Neural progenitor cell (in vitro differentiated cells): Measurements from ENCODE around the gene SART1. TPM values are rescaled to one million over a fixed set of nuclear protein-coding genes. Genes with fewer than 3 reads are reported as not detected.
A peak's percentile ranks its signal among the peaks of the same experiment; 100 is the strongest.

Experiments used
- DNase-seq: peaks from one replicate; pipeline ENCODE4 v3.0.0-alpha.2; 2016; ENCODE audit warnings: low spot score
- H2AFZ ChIP-seq: fragments of 200-600 bp; sonication (generic); replicated peaks from 2 replicates; pipeline ENCODE4 v1.6.1; 2016; ENCODE audit warnings: antibody characterized with exemption
- H3F3A ChIP-seq: fragments of 200-600 bp; sonication (generic); 2 replicates; pipeline ENCODE4 v1.6.1; 2016; ENCODE audit warnings: antibody characterized with exemption, low read depth
- H3K27ac ChIP-seq: fragments of 200-600 bp; sonication (generic); 2 replicates; pipeline ENCODE4 v1.5.1; 2016; ENCODE audit warnings: mild to moderate bottlenecking
- H3K27me3 ChIP-seq: fragments of 200-600 bp; sonication (generic); 2 replicates; pipeline ENCODE4 v1.6.1; 2016; ENCODE audit warnings: mild to moderate bottlenecking, moderate library complexity
- H3K36me3 ChIP-seq: fragments of 200-600 bp; sonication (generic); 2 replicates; pipeline ENCODE4 v1.5.1; 2016
- H3K4me1 ChIP-seq: fragments of 200-600 bp; sonication (generic); 2 replicates; pipeline ENCODE4 v1.6.1; 2016; ENCODE audit warnings: mixed run types
- H3K4me2 ChIP-seq: fragments of 200-600 bp; sonication (generic); 2 replicates; pipeline ENCODE4 v1.6.1; 2016
- H3K4me3 ChIP-seq: fragments of 200-600 bp; sonication (generic); 2 replicates; pipeline ENCODE4 v1.5.1; 2016
- H3K79me2 ChIP-seq: fragments of 200-600 bp; sonication (generic); 2 replicates; pipeline ENCODE4 v1.6.1; 2016; ENCODE audit warnings: low read depth
- H3K9ac ChIP-seq: fragments of 200-600 bp; sonication (generic); 2 replicates; pipeline ENCODE4 v1.6.1; 2016
- H3K9me3 ChIP-seq: fragments of 200-600 bp; sonication (generic); 2 replicates; pipeline ENCODE4 v1.5.1; 2016; ENCODE audit warnings: low read depth
- H4K20me1 ChIP-seq: fragments of 200-600 bp; sonication (generic); 2 replicates; pipeline ENCODE4 v1.6.1; 2016; ENCODE audit warnings: low read depth
- H3K27ac Mint-ChIP-seq: 3 replicates; pipeline ENCODE4 v1.8.0; 2021; ENCODE audit warnings: mixed read lengths
- H3K27me3 Mint-ChIP-seq: 2 replicates; pipeline ENCODE4 v1.8.0; 2022; ENCODE audit warnings: low read depth, mild to moderate bottlenecking, inconsistent platforms, moderate library complexity, mixed read lengths; ENCODE audit not compliant: insufficient read depth
- H3K36me3 Mint-ChIP-seq: 3 replicates; pipeline ENCODE4 v1.8.0; 2021; ENCODE audit warnings: mixed read lengths
- H3K4me1 Mint-ChIP-seq: 3 replicates; pipeline ENCODE4 v1.8.0; 2021; ENCODE audit warnings: mixed read lengths
- H3K4me3 Mint-ChIP-seq: 3 replicates; pipeline ENCODE4 v1.8.0; 2021; ENCODE audit warnings: mild to moderate bottlenecking, moderate library complexity, mixed read lengths
- H3K9me3 Mint-ChIP-seq: 3 replicates; pipeline ENCODE4 v1.8.0; 2020; ENCODE audit warnings: mixed read lengths
- EZH2 ChIP-seq: fragments of 200-600 bp; sonication (generic); IDR thresholded peaks from 2 replicates; pipeline ENCODE4 v1.6.1; 2017; ENCODE audit warnings: antibody characterized with exemption, mild to moderate bottlenecking, moderate library complexity
- EZH2phosphoT487 ChIP-seq: fragments of 200-600 bp; sonication (generic); IDR thresholded peaks from 2 replicates; pipeline ENCODE4 v1.6.1; 2017; ENCODE audit warnings: antibody characterized with exemption
- total RNA-seq: library from RNA; depleted of rRNA; stranded (reverse); fragments of >200 nt; gene quantifications from 2 replicates; pipeline ENCODE4 v1.2.3, GENCODE V29; 2015; ENCODE audit warnings: low replicate concordance
- TF ChIP-seq, protein P1 (sequence below): fragments of 200-600 bp; sonication (generic); IDR thresholded peaks from 2 replicates; pipeline ENCODE4 v1.5.1; 2017; ENCODE audit warnings: antibody characterized with exemption, mild to moderate bottlenecking

SART1 gene
- total RNA-seq, 1 donor from 2014 or later, result 8.6 TPM

DNA sequence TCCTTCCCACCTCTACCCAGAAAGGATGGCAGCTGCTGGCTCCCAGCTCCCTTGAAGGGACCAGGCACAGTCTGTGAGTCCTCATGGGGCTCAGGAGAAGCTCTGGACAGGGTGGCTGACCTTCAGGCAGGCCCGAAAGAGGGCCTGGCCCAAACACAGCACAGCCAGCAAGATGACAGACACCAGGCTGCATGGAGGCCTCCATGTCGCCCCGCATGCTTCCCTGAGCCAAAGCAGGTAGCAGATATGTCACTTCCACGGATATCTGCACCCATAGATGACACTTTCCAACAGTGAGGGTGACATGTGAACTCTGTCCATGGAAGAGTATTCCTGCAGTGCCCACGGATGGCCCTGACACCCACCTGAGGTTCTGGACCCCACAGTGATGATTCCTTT is 22.1 kb downstream of the SART1 start:
- H3K27me3 ChIP-seq, result no peaks in the 10 kb centered on the region
- Mint-ChIP-seq H3K36me3 (peaks cover 5% of the 10 kb centered on the region), H3K4me1 (no peaks in the 10 kb centered on the region), H3K27me3 (peaks cover 2% of the 10 kb centered on the region), H3K4me3 (no peak overlapping the region), H3K9me3 (no peaks in the 10 kb centered on the region), H3K27ac (no peak overlapping the region)
- TF ChIP-seq, protein P1, sequence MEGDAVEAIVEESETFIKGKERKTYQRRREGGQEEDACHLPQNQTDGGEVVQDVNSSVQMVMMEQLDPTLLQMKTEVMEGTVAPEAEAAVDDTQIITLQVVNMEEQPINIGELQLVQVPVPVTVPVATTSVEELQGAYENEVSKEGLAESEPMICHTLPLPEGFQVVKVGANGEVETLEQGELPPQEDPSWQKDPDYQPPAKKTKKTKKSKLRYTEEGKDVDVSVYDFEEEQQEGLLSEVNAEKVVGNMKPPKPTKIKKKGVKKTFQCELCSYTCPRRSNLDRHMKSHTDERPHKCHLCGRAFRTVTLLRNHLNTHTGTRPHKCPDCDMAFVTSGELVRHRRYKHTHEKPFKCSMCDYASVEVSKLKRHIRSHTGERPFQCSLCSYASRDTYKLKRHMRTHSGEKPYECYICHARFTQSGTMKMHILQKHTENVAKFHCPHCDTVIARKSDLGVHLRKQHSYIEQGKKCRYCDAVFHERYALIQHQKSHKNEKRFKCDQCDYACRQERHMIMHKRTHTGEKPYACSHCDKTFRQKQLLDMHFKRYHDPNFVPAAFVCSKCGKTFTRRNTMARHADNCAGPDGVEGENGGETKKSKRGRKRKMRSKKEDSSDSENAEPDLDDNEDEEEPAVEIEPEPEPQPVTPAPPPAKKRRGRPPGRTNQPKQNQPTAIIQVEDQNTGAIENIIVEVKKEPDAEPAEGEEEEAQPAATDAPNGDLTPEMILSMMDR, result no peak
- no peak for TF ChIP-seq EZH2phosphoT487
- no peak for TF ChIP-seq EZH2
- no peak overlapping the region for H3K9ac ChIP-seq
- no peaks in the 10 kb centered on the region for H3K79me2 ChIP-seq
- H3K4me1 ChIP-seq, result no peaks in the 10 kb centered on the region
- DNase-seq, result no peak
- no peak overlapping the region for H2AFZ ChIP-seq
- no peaks in the 10 kb centered on the region for H3K36me3 ChIP-seq
- H3K4me2 ChIP-seq, result no peak overlapping the region
- no peak overlapping the region for H3K4me3 ChIP-seq
- H3K9me3 ChIP-seq, result no peaks in the 10 kb centered on the region
- no peaks in the 10 kb centered on the region for H4K20me1 ChIP-seq
- no peak overlapping the region for H3K27ac ChIP-seq
- no peaks in the 10 kb centered on the region for H3F3A ChIP-seq

DNA sequence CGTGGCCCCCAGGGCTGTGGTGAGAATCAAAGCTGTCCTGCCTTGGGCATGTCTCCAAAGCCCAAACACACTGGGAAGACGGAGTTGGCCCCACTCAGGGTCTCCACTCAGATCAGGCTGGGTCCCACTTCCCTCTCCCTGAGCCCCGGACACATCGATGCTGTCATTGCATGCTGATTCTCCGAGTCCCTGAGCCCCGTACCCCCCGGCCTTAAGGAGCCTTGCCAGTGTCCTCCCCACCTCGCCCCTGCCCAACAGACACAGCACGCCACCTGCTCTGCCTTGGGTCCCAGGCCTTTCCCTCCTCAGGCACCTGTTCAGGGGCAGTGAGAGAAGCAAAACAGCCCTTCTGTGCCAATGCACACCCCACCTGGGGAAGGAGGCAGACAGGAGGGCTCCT is 25.8 kb downstream of the SART1 start:
- TF ChIP-seq, protein P1, result no peak
- TF ChIP-seq EZH2phosphoT487 (no peak), EZH2 (no peak)
- no peak overlapping the region for H3K9ac ChIP-seq
- Mint-ChIP-seq H3K9me3 (no peaks in the 10 kb centered on the region), H3K4me1 (peaks cover 2% of the 10 kb centered on the region), H3K27ac (no peak overlapping the region), H3K36me3 (peaks cover 2% of the 10 kb centered on the region), H3K27me3 (no peaks in the 10 kb centered on the region), H3K4me3 (no peak overlapping the region)
- H3K4me1 ChIP-seq, result no peaks in the 10 kb centered on the region
- H2AFZ ChIP-seq, result no peak overlapping the region
- no peak overlapping the region for H3K4me2 ChIP-seq
- no peaks in the 10 kb centered on the region for H3K79me2 ChIP-seq
- no peak overlapping the region for H3K4me3 ChIP-seq
- H3K9me3 ChIP-seq, result no peaks in the 10 kb centered on the region
- no peaks in the 10 kb centered on the region for H4K20me1 ChIP-seq
- no peak for DNase-seq
- H3K27ac ChIP-seq, result no peak overlapping the region
- H3F3A ChIP-seq, result peaks cover 10% of the 10 kb centered on the region
- no peaks in the 10 kb centered on the region for H3K27me3 ChIP-seq
- H3K36me3 ChIP-seq, result no peaks in the 10 kb centered on the region

DNA sequence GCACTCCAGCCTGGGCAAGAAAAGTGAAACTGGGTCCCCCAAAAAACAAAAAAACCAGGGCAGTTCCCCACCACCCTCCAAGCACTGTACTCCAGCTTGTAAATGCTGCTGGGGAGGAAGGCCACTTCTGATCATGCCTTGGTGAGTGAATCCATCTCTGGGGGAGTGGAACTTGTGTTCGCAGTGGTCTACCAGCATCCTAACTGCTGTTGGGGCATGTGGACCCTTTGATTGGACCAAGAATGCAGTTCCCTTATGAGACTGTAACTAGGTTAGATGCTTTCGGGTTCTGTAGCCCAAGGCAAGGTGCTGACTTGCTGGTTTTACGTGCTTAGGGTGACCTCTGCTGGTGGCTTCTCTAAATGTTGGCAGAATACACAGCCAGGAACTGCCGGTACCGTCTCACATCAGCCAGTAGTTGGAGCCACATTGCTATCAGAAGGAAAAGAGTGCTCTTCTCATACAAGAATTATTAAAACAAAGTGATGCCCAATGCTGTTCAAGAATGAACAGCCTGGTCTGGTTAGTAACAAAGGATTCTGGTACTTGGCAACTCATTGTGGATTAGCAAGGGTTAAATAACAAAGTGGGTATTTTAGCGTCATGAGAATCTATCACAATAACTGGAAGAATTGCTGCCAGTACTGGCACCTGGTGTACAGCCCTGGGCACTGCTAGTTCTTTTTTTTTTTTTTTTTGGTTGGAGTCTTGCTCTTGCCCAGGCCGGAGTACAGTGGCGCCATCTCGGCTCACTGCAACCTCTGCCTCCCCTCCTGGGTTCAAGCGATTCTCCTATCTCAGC is 27.5 kb downstream of the SART1 start:
- Histone ChIP-seq H3K4me3 (no peak overlapping the region), H3K27ac (no peak overlapping the region), H3K4me2 (no peak overlapping the region), H3K27me3 (no peaks in the 10 kb centered on the region), H3K9ac (no peak overlapping the region), H3K79me2 (no peaks in the 10 kb centered on the region), H3K9me3 (no peaks in the 10 kb centered on the region), H3F3A (peaks cover 10% of the 10 kb centered on the region), H3K4me1 (no peaks in the 10 kb centered on the region), H3K36me3 (no peaks in the 10 kb centered on the region), H4K20me1 (no peaks in the 10 kb centered on the region), H2AFZ (peak overlapping the region; percentile 76)
- peak overlapping the region; percentile 9 for H3K4me3 Mint-ChIP-seq
- H3K36me3 Mint-ChIP-seq, result peaks cover 2% of the 10 kb centered on the region
- peak; percentile 94 for DNase-seq
- TF ChIP-seq EZH2phosphoT487 (no peak), EZH2 (no peak)
- TF ChIP-seq, protein P1, result peak; percentile 99
- no peaks in the 10 kb centered on the region for H3K9me3 Mint-ChIP-seq
- H3K4me1 Mint-ChIP-seq, result peaks cover 2% of the 10 kb centered on the region
- no peaks in the 10 kb centered on the region for H3K27me3 Mint-ChIP-seq
- peak overlapping the region; percentile 88 for H3K27ac Mint-ChIP-seq
